GM21619 (cell line): ENCODE results near the gene CRBN.

Source experiments
- ATAC-seq: cut with Tn5 transposase; IDR thresholded peaks from one replicate; pipeline ENCODE4 v1.9.1; 2021; ENCODE audit not compliant: unreplicated experiment

The CRBN gene

DNA sequence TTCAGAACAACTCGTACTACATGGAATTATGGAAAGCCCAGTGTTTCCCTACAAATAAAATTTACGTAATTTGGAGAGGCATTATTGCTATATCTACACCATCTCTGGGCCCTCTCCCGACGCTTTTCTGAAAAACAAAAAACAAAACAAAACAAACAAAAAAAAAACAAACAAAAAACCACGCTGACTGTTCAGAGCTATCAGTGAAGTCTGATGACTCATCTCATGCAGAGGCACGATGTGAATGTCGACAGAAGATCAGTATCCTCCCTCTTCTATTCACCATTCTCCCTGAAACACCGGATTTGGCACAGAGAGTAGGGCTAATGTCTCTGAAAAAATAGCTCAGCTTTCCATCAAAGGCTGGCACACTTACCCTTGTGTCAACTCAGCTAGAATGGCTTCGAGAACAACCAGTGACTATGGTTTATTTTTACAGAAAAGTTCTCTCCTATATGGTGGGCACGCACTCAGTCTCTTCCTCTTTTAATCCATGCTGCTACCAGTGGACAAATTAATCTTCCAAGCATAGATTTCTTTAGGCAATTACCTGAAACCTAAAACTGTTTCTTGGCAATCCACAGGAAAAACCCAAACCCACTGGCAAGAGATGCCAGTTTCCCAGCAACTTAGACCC is 1.5 kb downstream of the CRBN start:
- ATAC-seq, result no peak

- no peak for ATAC-seq
Measured at GRCh38 chr3:3172627-3173026, 6.9 kb downstream of the CRBN start.

DNA sequence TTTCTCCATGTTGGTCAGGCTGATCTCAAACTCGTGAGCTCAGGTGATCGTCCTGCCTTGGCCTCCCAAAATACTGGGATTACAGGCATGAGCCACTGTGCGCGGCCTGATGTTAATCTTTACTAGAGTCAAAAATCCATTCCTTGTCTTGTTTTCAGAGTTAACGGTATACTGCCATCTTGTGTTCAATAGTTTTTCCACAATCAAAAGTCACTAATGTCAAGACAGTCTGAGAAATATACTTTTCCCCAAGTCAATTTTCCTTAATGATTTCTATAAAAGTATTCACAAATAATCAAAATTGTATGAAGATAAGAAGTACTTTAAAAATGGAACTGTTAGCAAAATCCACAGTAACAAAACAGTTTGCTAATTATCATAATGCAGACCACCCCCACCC is 8.5 kb downstream of the CRBN start:
- ATAC-seq, result peak; percentile 59

- ATAC-seq, result no peak
Measured at GRCh38 chr3:3165650-3166049, 13.8 kb downstream of the CRBN start.

GRCh38 chr3:3165241-3165640 is 14.2 kb downstream of the CRBN start:
- ATAC-seq, result no peak

DNA sequence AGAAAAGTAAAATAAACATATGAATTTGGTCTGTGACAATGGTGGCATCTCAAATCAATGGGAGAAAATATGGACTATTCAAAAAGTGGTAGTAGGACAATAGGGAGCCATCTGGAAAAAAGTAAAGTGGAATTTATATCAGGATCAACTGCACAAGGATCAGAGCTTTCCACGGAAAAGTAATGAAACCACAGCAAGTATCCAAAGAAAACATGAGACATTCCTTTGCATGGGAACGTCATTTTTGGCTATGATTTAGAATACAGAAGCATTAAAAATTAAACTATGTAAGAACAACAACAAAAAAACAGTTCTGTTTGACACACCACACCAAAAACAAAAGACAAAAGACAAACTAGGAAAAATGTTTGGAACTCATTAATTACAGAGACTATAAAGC is 18.7 kb downstream of the CRBN start:
- no peak for ATAC-seq

- no peak for ATAC-seq
Measured at GRCh38 chr3:3157484-3157883, 22.0 kb downstream of the CRBN start.

- ATAC-seq, result no peak
Measured at GRCh38 chr3:3154879-3155610, 24.4 kb downstream of the CRBN start.

- no peak for ATAC-seq
Measured at GRCh38 chr3:3151513-3151912, 28.0 kb downstream of the CRBN start.

DNA sequence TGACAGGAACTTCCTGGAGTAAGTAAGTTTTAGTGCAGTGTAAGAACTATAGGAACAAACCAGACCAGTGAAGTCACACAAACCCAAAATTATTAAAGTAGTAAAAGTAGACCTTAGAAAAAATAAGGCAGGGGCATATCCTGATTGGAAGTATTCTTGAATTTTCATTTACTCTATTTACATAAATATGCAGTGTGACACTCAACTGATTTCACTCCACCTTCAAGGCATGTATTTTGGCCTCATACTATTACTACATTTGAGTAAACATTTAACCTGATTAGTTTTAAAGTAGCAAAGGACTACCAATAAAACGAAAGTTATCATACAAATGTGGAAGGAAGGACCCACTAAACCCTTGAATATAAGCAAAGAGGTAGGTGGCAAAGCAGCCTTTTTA is 29.9 kb downstream of the CRBN start:
- no peak for ATAC-seq

- ATAC-seq, result no peak
Measured at GRCh38 chr3:3145831-3146230, 33.7 kb downstream of the CRBN start.

DNA sequence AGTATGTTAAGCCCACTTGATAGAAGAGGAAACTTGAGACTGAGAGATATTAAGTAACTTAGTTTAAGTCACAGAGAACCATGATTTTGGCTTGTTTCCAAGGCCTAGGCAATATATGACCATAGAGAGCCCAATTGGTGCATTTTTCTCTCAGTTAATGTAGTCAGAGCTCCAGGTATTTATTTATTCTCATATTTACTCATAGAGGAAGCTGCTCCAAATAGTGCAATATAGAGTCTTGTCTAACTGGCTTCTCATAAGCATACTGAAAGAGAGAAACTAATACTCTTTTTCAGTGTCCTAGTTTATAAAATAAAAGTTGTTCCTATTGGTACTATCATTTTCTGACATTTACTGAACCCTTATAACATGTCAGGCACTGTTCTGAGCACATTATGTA is 37.6 kb downstream of the CRBN start:
- no peak for ATAC-seq

DNA sequence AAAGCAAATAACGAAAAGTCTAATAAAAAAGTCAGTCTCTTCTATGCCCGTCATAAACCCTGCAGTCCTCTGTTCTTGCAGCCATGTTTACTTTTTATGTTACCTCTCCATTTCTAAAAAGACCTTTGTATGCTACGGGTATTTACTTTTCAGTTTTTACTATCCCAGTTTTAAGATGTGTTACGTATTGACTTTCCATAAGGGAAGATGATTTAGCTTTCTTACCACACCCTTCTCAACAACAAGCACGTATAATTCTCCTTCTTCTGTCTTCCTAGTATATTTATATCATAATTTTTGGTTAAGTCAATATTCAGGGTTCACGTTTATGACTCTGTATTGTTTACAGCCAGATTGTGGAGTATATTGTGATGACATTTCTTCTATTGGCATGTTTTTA is 42.0 kb downstream of the CRBN start:
- no peak for ATAC-seq

DNA sequence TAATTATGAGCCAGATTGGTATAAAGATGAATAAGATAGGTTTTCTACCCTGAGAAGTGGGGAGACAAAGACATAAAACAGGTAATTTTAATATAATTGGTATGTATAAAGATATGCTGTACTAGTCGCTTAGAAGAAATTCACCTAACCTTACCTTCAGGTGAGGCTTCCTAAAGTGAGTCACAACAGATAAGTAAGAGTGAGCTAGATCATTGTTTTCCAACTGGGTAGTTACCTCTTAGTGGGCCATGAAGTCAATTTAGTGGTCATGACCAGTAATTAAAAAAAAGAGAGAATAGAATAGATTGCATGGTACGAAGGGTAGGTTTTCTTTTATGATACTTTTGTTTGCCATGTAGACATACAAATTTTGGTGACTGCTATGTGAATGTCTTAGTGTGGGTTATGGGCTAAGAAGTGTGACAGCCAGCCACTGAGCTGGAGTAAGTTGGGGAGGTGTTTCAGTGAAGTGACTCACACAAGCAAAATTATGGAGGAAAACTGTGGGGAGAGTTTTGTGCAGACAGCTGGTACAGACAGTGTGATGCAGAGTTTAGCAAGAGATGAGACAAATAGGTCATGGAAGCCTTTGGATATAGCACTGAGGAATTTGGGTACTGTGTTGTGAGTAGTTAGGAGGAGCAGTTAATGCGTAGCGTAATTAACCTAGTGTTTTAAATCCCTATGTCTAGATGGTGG is 44.6 kb downstream of the CRBN start:
- ATAC-seq, result no peak

DNA sequence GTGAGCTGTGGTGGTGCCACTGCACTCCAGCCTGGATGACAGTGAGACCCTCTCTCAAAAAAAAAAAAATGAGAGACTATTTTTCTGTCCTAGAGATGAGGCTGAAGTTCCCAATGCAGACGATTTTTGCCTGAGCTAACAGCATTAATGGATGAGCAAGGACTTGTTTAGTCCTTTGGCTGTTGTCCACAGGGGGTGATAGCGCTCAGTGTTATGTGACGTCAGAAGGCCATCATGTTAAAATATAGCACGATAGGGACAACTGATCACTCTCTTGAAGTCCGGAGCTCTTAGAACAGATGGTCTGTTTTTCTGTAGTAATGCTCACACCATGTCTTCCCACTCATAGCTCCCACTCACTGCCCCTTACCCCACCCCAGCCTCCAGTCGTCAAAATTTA is 46.0 kb downstream of the CRBN start:
- ATAC-seq, result no peak

DNA sequence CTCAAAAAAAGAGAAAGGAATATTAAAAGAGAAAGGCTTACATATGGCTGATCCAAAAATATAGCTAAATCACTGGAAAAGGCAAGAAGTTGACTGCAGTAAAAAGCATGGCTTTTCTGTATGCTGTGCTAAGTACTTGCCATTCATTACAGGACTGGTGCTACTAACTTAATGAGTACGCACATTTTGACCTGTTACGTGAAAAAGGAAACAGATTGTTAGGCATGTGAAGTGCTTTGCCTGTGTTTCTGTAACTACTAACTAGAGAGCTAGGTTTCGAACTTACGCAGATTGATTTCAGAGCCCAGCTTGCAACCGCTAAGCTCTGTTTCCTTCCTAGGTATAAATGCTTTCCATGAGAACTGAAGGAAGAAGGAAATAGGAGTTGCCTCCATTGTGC is 49.9 kb downstream of the CRBN start:
- no peak for ATAC-seq

- ATAC-seq, result no peak
Measured at GRCh38 chr3:3127432-3128010, 52.0 kb downstream of the CRBN start.

- peak; percentile 91 for ATAC-seq
Measured at GRCh38 chr3:3126477-3127431, 52.7 kb downstream of the CRBN start, which contains the start of gene TRNT1. Gene TRNT1 (plus strand): TSS chr3:3126940. CDS start chr3:3129041, 2,101 bp downstream.

- no peak for ATAC-seq
Measured at GRCh38 chr3:3125977-3126376, 53.5 kb downstream of the CRBN start.

DNA sequence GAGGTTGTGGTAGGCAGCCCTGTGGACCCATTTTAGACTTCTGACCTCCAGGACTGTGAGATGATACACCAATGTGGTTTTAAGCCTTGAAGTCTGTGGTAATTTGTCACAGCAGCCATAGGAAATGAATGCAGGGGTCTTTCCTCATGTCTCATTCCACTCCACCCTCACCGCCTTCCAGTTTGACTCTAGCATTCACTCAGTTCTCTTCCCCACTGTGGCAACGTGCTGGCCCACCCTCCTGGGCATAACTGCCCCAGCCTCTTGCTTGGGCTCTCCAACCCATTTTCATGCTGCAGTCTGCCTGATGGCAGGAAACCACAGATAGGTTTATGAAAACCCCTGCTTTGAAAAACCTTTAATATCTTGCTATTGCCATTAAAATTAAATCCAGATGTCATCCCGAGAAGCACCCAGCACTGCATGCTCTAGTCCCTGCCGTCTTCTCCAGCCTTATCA is 60.1 kb downstream of the CRBN start:
- ATAC-seq, result no peak

DNA sequence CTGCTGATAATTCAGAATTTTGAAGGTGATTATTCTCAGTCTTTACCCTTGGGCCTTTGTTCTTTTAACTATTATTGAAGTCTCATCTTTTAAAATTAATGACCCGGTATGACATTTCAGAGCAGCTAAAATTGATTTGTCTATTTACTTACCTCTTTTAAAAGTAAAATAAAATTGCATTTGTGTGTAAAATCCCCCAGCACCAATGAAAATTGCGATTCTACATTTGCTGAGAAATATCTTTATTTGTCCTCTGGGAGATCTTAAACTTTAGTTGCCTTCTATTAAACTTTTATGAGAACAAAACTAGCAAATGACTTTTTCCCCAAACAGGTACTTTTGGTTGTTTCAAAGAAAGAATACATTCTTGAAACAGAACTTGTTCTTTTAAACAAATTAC is 61.8 kb downstream of the CRBN start:
- no peak for ATAC-seq
